ENCODE measurements around the gene CDHR2.

DNA sequence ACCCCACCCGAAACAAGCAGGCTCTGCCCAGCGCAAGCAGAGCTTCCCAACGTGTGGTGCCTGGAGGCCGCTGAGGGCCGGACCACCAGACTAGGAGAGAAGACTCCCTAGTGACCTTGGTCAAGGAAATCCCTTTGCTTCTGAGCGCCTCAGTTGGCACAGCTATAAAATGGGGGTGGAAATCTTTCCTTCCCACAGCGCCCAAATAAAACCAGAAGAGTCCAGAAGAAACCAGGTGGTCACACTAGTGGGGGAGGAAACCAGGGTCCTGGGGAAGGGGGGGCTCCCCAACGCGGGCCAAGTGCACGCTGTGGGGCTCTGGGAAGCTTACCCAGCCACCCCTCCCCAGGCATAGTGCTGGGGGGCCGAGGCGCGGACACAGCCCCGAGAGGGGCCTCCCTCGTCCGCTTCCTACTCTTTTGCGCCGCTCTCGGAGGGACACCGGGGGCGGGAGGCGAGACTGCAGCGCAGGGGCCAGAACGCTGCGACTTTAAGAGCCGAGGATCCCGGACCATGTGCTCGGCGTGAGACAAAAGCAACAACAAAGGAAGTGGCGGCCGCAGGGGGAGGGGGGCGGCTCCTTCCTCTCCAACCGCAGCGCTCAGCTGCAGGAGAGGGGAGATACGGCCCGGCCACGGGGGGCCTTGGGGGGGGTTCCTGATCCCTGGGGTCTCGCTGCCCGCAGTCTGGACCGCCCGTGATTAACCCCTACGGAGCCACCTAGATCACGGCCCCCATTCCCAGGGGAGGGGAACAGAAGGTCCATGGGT is 12.8 kb upstream of the CDHR2 start:
- TF ChIP-seq ELF1 (IDR thresholded peaks at IDR 0.05; ENCODE audit: borderline replicate concordance, low read depth) (no peak), POLR2AphosphoS5 (IDR thresholded peaks at IDR 0.05; ENCODE audit: low read depth, low read length) (no peak; the same call in 1 of the 2 replicates), ZFX (IDR thresholded peaks at IDR 0.05) (no peak)

Measured in HCT116 (cell line).